ENCODE results near the gene TEX11. TPM values are rescaled to one million over a fixed set of nuclear protein-coding genes. Genes with fewer than 3 reads are reported as not detected.
A peak's percentile ranks its signal among the peaks of the same experiment; 100 is the strongest.

The TEX11 gene
- total RNA-seq, 4 donors from 2014 or later: not detected

- WGBS, 2 donors: 62 to 75% methylated on average over 5 of the region's 5 CpGs
- intact Hi-C loops (cut with DNase I): loop anchor here (10.0 kb wide), 1 partner anchor 100 kb away; no protein-coding TSS in a partner anchor
- H3K4me1 ChIP-seq: no peaks in the 10 kb centered on the region
- TF ChIP-seq CTCF (IDR thresholded peaks at IDR 0.05) (peak in 1 of 6 experiments; percentile 4), POLR2A (IDR thresholded peaks at IDR 0.05) (no peak)
- no peaks in the 10 kb centered on the region for H3K27me3 ChIP-seq
- H3K4me3 ChIP-seq: no peak overlapping the region
- no peak for DNase-seq
- no peak overlapping the region for H3K27ac ChIP-seq
- no peaks in the 10 kb centered on the region for H3K36me3 ChIP-seq
- H3K9me3 ChIP-seq: no peaks in the 10 kb centered on the region
These were observed 353.6 kb downstream of the TEX11 start for GRCh38 chrX:70554948-70555347.

- Histone ChIP-seq H3K27me3 (no peaks in the 10 kb centered on the region), H3K4me3 (no peak overlapping the region), H3K36me3 (no peaks in the 10 kb centered on the region), H3K9me3 (no peaks in the 10 kb centered on the region), H3K27ac (no peak overlapping the region), H3K4me1 (no peaks in the 10 kb centered on the region)
- DNase-seq: no peak
- WGBS, 2 donors: 2 to 17% methylated on average over 2 of the region's 2 CpGs
- intact Hi-C loops (cut with DNase I): loop anchor here (10.0 kb wide), 1 partner anchor 100 kb away; no protein-coding TSS in a partner anchor
- TF ChIP-seq POLR2A (IDR thresholded peaks at IDR 0.05) (no peak), CTCF (IDR thresholded peaks at IDR 0.05) (no peak)
These were observed 354.0 kb downstream of the TEX11 start for GRCh38 chrX:70554523-70554922.

DNA sequence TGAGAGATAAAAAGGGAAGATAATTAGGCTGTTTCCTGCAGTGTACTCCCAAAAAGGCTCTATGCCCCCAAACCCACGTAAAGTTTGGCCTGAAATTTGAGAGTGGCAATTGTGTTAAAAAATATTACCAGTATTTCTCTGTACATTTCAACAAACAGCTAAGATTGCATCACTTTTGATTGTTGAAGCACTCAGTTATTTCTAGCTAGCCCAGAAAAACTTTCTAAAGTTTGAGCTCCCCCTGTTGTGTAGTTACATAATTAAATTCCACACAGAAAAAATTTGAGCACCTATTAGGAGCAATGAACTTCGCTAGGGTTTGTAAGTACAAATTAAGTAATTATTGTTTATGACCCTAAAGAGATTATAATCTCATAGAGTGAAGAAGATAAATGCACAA lies 354.4 kb downstream of the TEX11 start:
- Histone ChIP-seq H3K4me1 (no peaks in the 10 kb centered on the region), H3K27me3 (no peaks in the 10 kb centered on the region), H3K27ac (no peak overlapping the region), H3K36me3 (no peaks in the 10 kb centered on the region), H3K9me3 (no peaks in the 10 kb centered on the region), H3K4me3 (no peak overlapping the region)
- intact Hi-C loops (cut with DNase I): loop anchor here (10.0 kb wide), 1 partner anchor 99 kb away; no protein-coding TSS in a partner anchor
- 4 to 7% methylated on average over 2 of the region's 2 CpGs for WGBS, 2 donors
- peak in 2 of 6 experiments; percentile 32 to 35 for TF ChIP-seq CTCF (IDR thresholded peaks at IDR 0.05)
- no peak for TF ChIP-seq POLR2A (IDR thresholded peaks at IDR 0.05)
- DNase-seq: no peak

- intact Hi-C loops (cut with DNase I): loop anchor here (10.0 kb wide), 1 partner anchor 99 kb away; no protein-coding TSS in a partner anchor
- TF ChIP-seq CTCF (IDR thresholded peaks at IDR 0.05) (no peak), POLR2A (IDR thresholded peaks at IDR 0.05) (no peak)
- Histone ChIP-seq H3K4me3 (no peak overlapping the region), H3K27ac (no peak overlapping the region), H3K4me1 (no peaks in the 10 kb centered on the region), H3K27me3 (no peaks in the 10 kb centered on the region), H3K36me3 (no peaks in the 10 kb centered on the region), H3K9me3 (no peaks in the 10 kb centered on the region)
- DNase-seq: no peak
- 55 to 89% methylated on average over 1 of the region's 1 CpG for WGBS, 2 donors
These were observed 355.0 kb downstream of the TEX11 start for GRCh38 chrX:70553516-70553915.

DNA sequence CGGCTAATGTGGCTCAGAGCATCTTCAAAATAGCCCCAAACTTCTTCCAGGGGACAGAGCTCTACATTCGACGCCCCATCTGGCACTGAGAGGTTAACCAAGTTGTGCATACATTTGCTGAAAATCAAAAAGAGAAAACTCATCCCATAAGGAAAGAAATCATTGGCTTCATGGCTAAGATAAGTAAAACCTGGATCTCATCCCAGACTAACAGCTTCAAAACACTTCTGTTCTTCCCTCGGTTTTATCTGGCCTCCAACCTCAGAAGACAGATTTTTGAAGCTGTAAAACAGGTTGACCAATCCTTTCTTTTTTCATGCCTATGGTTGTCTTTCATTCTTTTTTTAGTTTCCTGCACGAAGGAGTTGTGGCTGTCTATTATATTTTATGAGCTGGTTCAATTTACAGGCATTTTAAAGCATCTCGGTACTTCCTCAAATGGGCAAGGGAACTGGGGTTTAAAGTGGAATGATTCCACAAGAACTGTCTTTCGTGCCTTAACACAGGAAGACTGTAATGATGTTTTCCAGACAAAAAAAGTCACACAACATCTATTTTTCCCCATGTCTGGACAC lies 356.3 kb downstream of the TEX11 start:
- 39 to 42% methylated on average over 6 to 7 of the region's 7 CpGs for WGBS, 2 donors
- no peak overlapping the region for H3K27ac ChIP-seq
- H3K4me3 ChIP-seq: no peak overlapping the region
- TF ChIP-seq POLR2A (IDR thresholded peaks at IDR 0.05) (no peak), CTCF (IDR thresholded peaks at IDR 0.05) (no peak)
- no peak for DNase-seq
- H3K36me3 ChIP-seq: no peaks in the 10 kb centered on the region
- no peaks in the 10 kb centered on the region for H3K4me1 ChIP-seq
- no peaks in the 10 kb centered on the region for H3K9me3 ChIP-seq
- intact Hi-C loops (cut with DNase I): loop anchor here (10.0 kb wide), 1 partner anchor 97 kb away; no protein-coding TSS in a partner anchor
- no peaks in the 10 kb centered on the region for H3K27me3 ChIP-seq

Data from esophagus squamous epithelium (tissue), 5 donors.